ENCODE measurements around the gene DCBLD1. TPM values are rescaled to one million over a fixed set of nuclear protein-coding genes. Genes with fewer than 3 reads are reported as not detected.
"Not testable (repeated sequence)": the region's sequence is repeated elsewhere in the genome, so short reads cannot be mapped to it uniquely, and the experiment has no call there.

DCBLD1 gene
- 10.4 and 19.9 TPM in 2 replicates for total RNA-seq (2014; rRNA removed; shearing (Covaris generic); ENCODE audit: low replicate concordance)

GRCh38 chr6:117482240-117483003 is at the start of gene DCBLD1:
TSS of gene DCBLD1 (plus strand) at chr6:117482674. CDS start at chr6:117482782, 108 bp downstream.
- in situ Hi-C loops (cut with HindIII; ENCODE audit: low pct_unique_long_range_greater_than_20kb, low sequenced_read_pairs) = no loop called here
- DNase-seq (ENCODE audit: low read depth) = peak; percentile 86

GRCh38 chr6:117440706-117441525 is 41.6 kb upstream of the DCBLD1 start:
- in situ Hi-C loops (cut with HindIII; ENCODE audit: low pct_unique_long_range_greater_than_20kb, low sequenced_read_pairs) = no loop called here
- DNase-seq (ENCODE audit: low read depth) = peak; percentile 67

- no peak for DNase-seq (ENCODE audit: low read depth)
- in situ Hi-C loops (cut with HindIII; ENCODE audit: low pct_unique_long_range_greater_than_20kb, low sequenced_read_pairs) = no loop called here
Observed at GRCh38 chr6:117441824-117442264, 40.6 kb upstream of the DCBLD1 start.

GRCh38 chr6:117442313-117442712 is 40.2 kb upstream of the DCBLD1 start:
- DNase-seq (ENCODE audit: low read depth); in situ Hi-C loops (cut with HindIII; ENCODE audit: low pct_unique_long_range_greater_than_20kb, low sequenced_read_pairs): not testable (repeated sequence)

- DNase-seq (ENCODE audit: low read depth) = no peak
- in situ Hi-C loops (cut with HindIII; ENCODE audit: low pct_unique_long_range_greater_than_20kb, low sequenced_read_pairs) = no loop called here
Observed at GRCh38 chr6:117444600-117444999, 37.9 kb upstream of the DCBLD1 start.

GRCh38 chr6:117446861-117447260 is 35.6 kb upstream of the DCBLD1 start:
- in situ Hi-C loops (cut with HindIII; ENCODE audit: low pct_unique_long_range_greater_than_20kb, low sequenced_read_pairs) = no loop called here
- no peak for DNase-seq (ENCODE audit: low read depth)

- DNase-seq (ENCODE audit: low read depth) = no peak
- in situ Hi-C loops (cut with HindIII; ENCODE audit: low pct_unique_long_range_greater_than_20kb, low sequenced_read_pairs) = no loop called here
Observed at GRCh38 chr6:117448011-117448410, 34.5 kb upstream of the DCBLD1 start.

GRCh38 chr6:117448732-117449485 is 33.6 kb upstream of the DCBLD1 start:
- DNase-seq (ENCODE audit: low read depth) = peak; percentile 56
- in situ Hi-C loops (cut with HindIII; ENCODE audit: low pct_unique_long_range_greater_than_20kb, low sequenced_read_pairs) = no loop called here

- peak; percentile 42 for DNase-seq (ENCODE audit: low read depth)
- in situ Hi-C loops (cut with HindIII; ENCODE audit: low pct_unique_long_range_greater_than_20kb, low sequenced_read_pairs) = no loop called here
Observed at GRCh38 chr6:117449549-117450439, 32.7 kb upstream of the DCBLD1 start.

- in situ Hi-C loops (cut with HindIII; ENCODE audit: low pct_unique_long_range_greater_than_20kb, low sequenced_read_pairs) = no loop called here
- no peak for DNase-seq (ENCODE audit: low read depth)
Observed at GRCh38 chr6:117451671-117452070, 30.8 kb upstream of the DCBLD1 start.

- in situ Hi-C loops (cut with HindIII; ENCODE audit: low pct_unique_long_range_greater_than_20kb, low sequenced_read_pairs) = no loop called here
- no peak for DNase-seq (ENCODE audit: low read depth)
Observed at GRCh38 chr6:117456250-117456649, 26.2 kb upstream of the DCBLD1 start.

- in situ Hi-C loops (cut with HindIII; ENCODE audit: low pct_unique_long_range_greater_than_20kb, low sequenced_read_pairs) = no loop called here
- no peak for DNase-seq (ENCODE audit: low read depth)
Observed at GRCh38 chr6:117456998-117457397, 25.5 kb upstream of the DCBLD1 start.

- no peak for DNase-seq (ENCODE audit: low read depth)
- in situ Hi-C loops (cut with HindIII; ENCODE audit: low pct_unique_long_range_greater_than_20kb, low sequenced_read_pairs) = no loop called here
Observed at GRCh38 chr6:117459204-117459944, 23.1 kb upstream of the DCBLD1 start.

- in situ Hi-C loops (cut with HindIII; ENCODE audit: low pct_unique_long_range_greater_than_20kb, low sequenced_read_pairs) = no loop called here
- DNase-seq (ENCODE audit: low read depth) = no peak
Observed at GRCh38 chr6:117463762-117464665, 18.5 kb upstream of the DCBLD1 start.

GRCh38 chr6:117464700-117465099 is 17.8 kb upstream of the DCBLD1 start:
- in situ Hi-C loops (cut with HindIII; ENCODE audit: low pct_unique_long_range_greater_than_20kb, low sequenced_read_pairs) = no loop called here

GRCh38 chr6:117465691-117466090 is 16.8 kb upstream of the DCBLD1 start:
- DNase-seq (ENCODE audit: low read depth) = no peak
- in situ Hi-C loops (cut with HindIII; ENCODE audit: low pct_unique_long_range_greater_than_20kb, low sequenced_read_pairs) = no loop called here

More at GRCh38 chr6:117464700-117465099, 17.8 kb upstream of the DCBLD1 start:
- DNase-seq (ENCODE audit: low read depth) = no peak

All from Caki2 (cell line).